ENCODE results near the gene SBF2.
A peak's percentile ranks its signal among the peaks of the same experiment; 100 is the strongest.

Gene SBF2

DNA sequence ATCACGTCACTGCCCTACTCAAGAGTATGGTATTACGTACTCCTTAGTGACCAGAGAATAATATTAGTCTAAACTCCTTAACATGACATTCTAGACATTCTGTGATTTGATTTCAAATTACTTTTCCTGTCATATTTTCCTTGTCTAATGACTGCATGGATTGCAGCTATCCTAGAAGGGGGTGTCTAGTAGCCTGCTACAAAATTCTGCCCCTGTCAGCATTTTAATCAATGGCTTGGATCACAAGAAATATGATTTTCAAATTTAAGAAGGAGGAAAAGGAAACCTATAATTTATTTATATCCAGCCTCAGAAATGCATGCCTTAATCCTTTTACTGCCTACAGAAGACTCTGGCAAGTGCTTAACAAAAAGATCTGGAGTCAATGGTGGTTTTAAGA is 413.4 kb downstream of the SBF2 start:
- FAIRE-seq = no peak

DNA sequence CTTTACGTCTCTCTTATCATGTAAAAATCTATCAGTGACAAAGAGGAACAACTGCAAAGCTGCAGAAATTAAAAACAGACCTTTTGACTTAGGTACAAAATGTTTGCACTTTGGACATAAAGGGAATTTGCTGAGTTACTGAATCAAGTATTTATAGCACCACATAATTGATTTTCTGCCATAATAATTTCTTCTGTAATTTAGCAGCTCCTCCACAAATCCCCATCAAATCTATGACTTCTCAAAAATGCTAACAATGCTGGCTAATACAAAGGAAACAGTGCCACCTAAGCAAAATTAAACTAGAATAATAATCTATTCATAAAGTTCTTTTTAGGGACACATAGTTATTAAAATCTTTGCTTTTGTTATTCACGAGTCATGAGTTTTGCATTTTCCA is 415.1 kb downstream of the SBF2 start:
- FAIRE-seq = peak; percentile 17

DNA sequence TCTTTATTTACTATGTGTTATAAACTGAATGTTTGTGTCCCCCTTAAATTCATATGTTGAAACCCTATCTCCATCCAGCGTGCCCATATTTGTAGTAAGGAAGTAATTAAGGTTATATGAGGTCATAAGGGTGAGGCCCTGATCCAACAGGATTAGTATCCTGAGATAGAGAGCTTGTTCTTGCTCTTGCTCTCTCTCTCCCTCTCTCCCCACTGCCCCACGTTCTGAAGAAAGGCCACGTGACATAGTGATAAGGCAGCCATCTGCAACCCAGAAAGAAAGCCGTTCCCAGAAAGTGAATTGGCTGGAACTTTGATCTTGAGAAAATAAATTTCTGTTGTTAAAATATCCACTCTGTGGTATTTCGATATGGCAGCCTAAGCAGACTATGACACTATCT is 417.7 kb downstream of the SBF2 start:
- no peak for FAIRE-seq

DNA sequence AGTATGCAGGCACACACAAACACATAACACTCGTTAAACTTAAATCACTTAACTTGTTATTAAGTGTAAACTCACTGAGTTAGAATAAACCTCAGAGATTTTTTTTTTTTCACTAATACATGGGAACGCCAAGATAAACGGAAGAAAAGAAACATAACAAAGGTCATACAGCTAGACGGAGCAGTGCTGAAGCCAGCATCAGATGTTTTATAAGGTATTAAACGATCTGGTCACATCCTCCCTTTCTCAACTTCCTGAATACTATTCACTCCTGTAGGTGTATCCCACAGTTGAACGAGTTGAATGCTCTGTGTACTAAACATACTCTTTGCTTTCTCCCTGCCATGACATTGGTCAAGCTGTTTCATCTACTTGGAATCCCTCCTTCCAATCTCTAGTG is 418.2 kb downstream of the SBF2 start:
- no peak for FAIRE-seq

DNA sequence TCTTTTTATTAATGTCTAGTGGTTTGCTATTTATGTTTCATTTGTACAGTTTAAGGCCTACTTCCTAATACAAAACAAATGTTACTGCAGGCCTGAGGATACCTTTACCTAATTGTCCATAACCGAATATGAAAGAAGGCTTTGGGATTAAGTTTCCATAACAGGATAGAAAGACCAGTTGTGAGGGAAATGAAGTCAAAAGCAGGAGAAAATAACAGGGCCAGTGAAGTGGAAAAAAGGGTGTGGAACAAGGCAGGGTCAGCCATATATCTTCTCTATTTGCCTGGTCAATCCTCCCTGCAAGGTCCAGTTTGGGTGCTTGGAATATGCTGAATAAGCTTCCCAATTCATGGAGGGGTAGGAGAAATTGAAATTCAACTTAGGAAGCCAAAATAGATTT is 418.6 kb downstream of the SBF2 start:
- FAIRE-seq = no peak

DNA sequence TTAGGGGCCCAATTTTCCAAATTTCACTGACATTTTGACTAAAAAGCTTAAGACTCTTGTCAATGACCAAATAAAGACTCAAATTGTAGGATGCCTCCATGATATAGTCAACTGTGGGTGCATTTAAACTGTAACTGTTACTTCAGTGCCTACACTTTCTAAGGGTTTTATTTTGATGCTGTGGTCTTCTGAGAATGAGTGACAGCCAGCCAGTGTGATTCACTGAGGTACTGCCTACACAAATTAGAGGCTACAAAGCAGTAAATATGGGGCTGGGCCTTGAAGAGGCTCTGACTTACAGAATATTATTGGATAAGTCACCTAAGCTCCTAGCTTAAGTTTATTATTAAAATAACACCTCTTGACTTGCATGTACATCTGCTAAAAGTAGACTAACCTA is 419.6 kb downstream of the SBF2 start:
- FAIRE-seq = no peak

DNA sequence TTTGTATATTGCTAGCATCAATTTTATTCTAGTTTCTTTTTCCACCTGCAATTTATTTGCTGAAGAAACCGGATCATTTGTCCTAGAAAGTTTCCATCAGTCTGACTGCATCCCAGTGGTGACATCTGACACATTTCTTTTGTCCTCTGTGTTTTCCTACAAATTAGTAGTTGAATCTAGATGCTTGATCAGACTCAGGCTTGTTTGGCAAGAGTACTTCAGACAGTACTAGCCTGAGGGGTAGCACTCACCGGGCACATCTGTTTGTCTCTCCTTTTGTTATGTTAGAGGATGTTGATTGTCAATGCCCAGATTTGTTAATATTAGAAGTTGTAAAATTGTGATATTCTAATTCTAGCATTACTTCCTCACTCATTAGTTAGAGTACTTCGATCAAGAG is 425.4 kb downstream of the SBF2 start:
- no peak for FAIRE-seq

DNA sequence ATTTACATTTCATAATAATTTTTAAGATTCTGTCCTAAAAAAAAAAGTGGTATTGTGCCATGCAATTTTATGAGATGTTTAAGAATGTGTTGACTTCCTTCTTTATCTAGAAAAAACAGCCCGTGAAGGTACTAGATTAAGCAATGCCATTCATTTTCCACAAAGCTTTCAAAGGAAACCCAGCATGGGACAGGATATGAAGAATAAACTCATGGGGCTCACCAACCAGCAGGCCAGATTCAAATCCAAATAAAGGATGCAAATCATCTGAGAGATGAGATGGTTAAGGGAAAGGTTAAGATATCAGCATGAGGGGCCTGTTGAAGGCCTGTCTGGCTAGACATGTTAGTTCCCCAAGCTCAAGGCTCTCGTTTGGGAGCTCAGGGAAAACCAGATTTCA is 431.0 kb downstream of the SBF2 start:
- FAIRE-seq = peak; percentile 99

DNA sequence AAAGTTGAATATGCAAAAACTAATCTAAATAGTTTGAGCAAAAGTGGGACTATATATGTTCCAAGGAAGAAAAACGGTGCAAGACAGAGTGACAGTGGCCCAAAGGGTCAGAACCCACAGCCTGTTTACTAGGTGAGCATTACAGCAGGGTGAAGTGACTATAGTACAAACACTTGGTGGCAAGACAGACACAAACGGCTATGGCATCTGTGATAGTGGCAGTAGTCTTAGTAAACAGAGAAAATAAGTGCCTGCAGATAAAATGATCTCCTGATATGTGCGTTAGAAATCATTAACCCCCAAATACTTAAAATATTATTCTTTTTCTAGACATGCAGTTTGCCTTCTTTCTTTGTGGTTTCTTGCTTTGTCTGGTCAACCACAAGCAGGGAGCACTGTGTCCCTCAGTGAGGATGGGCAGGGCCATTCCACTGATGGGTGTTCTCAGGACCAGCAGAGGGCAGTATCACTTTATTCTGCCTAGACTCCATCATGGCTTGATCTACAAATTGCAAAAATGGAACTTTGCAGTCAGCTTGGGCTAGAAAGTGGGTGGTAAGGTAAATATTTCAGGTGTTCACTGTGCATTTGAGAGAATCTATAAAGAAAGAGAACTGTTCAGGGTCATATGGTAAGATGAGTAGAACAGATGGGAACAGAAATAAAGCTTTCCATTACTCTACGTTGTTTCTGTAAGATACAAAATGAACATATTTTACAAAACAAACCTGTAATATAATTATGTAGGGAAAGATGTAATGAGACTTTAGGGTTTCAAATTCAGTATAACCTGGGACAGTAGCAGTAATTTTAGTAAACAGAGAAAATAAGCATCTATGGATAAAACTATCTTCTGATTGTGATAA is 431.9 kb downstream of the SBF2 start:
- no peak for FAIRE-seq

DNA sequence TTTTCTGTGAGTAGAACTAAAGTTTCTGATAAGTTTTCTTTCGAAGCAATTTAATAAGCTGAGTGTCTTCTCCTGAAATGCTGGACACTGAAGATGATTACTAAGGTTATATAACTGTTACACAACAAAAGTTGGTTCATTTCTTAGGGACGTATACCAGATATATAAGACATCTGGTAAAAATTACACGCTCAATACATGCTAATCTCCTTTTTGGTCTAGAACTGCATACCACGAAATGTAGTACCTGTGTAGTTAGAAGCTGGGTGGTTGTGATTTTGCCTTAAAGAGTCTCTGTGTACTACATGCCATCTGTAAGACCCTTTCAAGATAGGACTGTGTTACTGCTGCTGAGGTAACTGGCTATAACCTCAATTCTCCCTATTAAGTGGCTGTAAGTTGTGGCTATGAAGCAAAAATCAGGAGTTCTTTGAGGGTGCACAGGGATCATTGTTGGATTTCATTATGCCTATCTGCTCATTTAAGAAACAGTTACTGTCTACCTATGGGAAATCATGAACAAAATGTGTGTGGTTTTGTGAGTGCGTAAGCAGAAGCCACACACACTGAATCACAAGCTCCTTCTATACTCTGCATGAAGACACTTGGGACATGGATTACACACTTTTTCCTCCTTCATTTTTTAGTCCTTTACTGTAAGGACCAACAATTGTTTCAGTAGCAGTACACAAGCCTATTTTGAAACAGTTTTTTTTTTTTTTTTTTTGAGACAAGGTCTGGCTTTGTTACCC is 434.3 kb downstream of the SBF2 start:
- FAIRE-seq = no peak

DNA sequence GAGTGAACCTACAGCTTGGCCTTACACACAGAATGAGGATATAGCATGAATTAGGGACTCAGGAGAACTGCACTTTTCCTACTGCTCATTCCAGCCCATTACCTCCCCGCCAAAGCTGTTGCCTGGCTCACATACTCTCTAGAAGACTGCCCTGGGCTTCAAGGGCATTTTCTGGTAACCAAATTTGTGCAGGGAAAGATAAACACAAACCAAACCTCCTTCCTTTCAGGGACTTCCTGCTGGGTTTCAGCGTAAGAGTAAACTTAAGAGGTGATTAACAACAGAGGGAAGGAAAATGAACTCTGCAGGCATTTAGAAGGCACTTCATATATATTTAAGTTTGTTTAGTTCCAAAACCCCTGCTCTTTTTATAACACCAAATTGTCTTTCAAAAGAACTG is 435.2 kb downstream of the SBF2 start:
- FAIRE-seq = peak; percentile 99

DNA sequence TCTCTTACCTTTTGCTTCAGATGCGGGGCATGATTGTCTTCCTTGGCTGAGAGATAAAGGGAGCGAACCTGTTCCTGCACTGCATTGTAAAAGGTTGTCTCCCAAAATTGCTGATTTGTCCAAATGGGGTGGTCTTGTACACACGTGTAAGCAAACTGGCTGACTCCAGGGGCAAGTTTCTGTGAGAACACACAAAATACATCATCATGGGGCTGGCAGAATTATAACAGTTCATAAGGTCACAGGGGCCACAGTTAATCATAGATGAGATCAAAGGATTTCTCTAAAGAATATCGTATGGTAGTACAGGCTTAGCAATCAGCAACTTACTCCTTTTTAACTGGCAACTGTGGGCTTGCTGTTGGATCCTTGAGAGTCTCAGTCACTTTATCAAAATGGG is 435.8 kb downstream of the SBF2 start:
- FAIRE-seq = no peak

DNA sequence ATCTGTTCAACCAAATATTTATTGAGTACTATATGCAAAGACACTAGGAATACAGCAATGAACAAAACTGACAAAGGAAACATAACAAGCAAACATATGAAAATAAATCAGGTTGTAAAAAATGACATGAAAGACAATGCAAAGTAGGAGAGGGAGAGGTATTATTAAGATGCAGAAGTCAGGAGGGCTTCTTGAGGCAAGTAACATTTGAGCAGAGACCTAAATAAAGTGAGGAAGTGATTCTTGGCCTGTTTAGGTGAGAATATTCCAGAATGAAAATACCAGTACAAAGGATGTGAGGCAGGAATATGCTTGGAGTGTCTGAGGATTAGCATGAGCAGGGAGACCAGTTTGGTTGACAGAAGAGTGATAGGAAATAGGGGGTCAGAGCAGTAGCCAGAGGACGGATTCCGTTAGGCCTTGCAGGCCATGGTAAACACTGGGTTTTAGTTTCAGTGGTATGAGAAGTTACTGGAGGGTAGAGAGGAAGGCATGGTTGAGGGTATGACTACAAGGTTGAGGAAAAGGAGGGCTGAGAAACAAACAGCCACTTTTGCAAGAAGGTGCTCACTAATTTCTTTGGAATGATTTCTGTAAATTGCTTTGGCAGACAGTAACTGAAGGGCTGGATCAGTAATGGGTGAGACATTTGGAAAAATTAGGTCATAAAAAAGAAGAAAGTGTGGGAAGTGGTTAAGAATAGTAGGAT is 438.3 kb downstream of the SBF2 start:
- no peak for FAIRE-seq

DNA sequence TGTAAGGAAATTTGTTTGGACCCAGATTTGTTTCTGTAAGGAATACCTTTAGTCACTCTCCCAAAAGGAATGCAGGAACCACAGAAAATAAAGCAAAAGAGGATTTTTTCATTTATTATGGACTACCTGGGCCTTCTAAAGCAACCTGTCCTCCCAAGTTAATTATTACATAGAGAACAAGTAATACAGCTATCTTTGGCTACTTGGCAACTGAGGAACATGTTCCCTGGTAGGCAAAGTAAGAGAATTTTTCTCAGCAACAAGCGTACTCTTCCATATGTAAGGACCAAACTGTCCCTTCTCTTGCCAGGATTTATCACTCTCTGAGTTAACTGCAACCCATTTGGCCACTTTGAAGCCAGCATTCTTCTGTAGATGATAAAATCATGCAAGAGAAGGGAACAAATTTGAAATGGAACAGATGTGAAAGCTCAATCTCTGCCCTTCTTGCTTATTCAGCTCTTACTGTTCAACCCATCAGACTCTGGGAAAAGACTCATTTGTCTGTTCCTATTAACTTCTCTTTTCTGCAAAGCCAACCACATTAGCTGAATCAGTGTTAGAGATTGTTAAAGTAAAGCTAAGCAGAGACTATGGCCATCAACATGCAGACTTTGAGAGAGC is 440.0 kb downstream of the SBF2 start:
- FAIRE-seq = peak; percentile 34

DNA sequence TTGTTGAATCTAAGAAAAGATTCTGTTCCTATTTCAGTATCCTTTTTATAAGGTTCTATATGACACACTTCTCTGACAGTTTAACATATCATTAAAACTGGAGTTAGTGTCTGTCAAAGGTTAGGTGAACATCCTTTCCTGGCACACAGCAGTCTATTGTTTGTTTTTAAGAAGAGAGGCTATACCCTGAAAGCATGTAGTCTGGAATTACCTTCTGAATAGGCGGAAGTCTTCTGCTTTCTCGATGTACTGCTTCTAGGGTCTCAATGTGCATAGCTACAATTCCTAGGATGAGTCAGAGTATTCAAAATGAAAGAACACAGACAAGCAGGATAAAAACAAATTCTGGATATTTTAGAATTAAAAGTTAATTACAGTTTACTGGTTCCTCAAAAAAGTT is 441.6 kb downstream of the SBF2 start:
- FAIRE-seq = no peak

DNA sequence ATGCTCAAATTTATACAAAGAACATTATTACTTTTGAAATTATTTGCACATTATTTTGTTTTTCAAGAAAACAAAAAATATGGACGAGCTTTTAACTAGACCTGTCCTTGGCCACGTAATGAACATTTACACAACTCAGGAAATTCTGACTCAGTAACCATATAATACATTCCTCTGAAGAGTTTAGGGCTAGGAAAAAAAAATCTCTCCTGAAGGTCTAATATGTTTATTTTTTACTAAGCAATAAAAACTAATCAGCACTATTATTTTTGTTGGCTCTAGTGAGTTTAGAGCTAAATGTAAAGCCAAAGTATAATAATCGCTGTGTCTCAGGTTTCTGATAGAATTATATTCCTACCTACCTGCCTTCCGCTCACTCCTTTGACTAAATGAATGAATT is 442.7 kb downstream of the SBF2 start:
- FAIRE-seq = peak; percentile 64

DNA sequence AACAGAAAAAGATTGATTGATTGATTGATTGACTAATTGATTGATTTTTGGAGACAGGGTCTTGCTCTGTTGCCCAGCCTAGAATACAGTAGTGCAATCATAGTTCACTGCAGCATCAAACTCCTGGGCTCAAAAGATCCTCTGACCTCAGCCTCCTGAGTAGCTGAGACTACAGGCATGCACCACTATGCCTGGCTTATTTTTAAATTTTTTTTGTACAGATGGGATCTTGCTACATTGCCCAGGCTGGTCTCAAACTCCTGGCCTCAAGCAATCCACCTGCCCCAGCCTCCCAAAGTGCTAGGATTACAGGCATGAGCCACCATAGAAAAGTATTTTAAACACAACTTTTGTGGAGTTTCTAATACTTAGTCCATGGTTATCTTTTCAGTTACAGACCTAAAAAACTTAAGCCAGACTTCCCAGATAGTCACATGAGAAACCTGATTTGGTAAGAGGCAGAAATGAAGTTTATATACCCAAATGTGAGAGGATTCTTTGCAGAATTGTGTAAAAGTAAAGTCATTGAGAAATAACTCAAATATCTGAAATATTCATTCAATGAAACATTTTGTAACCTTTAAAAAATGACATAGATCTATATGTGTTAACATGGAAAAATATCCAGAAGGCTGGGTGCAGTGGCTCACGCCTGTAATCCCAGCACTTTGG is 443.7 kb downstream of the SBF2 start:
- peak; percentile 25 for FAIRE-seq

DNA sequence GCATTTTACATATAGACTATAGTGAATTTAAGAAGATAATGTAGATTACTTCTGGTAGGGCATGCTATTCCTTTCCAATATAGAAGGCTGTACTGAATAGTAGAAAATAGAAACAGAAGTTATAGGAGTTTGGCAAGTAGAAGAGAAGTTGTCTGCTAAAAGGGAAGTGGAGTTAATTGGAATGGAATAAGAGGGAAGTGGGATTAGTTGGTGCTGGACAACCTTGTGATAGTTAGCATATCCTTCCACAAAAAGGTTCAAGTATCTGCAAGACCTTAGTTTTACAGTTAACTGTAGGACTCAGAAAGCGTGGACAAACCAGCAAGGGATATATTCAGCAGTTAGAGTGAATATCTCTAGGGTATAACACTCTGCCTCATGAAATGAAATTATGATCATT is 444.6 kb downstream of the SBF2 start:
- FAIRE-seq = no peak

DNA sequence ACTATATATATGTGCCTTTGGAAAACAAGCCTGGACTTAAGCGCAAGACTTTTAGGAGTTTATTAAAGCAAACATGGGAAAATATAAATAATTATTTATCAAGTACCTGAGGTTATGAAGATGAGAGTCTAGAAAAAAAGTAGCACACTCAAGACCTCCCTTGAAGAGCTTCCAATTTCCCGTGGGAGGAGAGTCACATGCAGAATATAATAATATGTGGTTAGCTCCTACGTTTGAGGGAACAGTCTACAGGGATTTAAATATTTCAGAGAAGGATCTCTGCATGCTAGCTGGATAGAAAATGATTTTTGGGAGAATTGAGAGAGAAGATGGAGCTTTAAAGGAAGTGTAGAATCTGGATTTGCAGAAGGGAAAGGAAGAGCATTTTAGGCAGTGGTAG is 446.4 kb downstream of the SBF2 start:
- no peak for FAIRE-seq

DNA sequence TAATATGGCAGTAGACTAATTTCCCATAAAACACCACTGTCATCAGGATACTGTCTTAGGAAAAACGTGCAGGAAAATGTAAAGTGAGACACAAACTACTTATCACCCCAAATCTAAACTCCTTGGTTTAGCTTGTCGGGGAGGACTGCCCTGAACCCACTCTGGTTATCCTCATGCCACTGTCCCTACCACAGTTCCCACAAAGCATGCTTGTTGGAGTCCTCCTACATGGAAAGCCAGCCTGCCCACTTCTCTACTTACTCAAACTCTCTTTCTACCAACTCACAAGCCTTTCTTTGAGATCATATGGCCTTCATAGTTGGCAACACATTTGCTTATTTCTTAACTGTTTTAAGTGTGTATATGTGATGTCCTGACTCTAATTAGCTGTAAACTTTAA is 451.1 kb downstream of the SBF2 start:
- FAIRE-seq = no peak

DNA sequence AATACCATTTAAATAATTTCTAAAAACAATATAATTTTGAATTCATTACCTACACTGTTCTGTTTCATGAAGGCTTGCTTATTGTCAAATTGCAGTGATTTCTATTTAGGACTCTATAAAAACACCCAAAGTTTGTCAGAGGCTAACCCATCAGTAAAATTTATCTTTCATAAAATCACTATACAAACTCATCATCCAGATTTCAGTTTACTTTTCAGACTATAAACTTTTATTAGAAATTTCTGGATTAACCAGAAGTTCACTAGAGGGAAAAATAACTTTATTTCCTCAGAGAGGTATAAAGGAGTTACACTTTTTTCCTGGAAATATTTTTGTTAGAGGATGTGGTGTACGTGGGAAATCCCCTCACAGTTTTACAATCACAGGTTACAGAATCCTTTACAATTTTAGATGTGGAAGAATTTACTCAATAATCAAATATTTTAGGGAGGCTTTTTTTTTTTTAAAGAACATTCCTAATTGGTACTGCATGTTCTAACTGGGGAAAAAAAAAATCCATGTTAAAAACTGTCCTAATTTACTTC is 453.5 kb downstream of the SBF2 start:
- FAIRE-seq = no peak

DNA sequence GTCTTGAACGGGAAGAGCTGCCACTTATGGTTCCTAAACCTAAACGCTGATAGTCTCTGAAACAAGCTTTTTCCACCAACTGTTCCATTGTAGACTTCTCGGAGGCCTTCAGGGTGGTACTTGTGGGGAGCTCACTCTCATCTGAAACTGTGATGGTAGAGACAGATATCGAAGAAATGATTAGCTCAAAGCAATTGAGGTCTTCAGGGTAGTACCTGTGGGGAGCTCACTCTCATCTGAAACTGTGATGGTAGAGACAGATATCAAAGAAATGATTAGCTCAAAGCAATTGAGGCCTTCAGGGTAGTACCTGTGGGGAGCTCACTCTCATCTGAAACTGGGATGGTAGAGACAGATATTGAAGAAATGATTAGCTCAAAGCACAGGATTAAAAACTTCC is 454.5 kb downstream of the SBF2 start:
- no peak for FAIRE-seq

Data from G401.6 (cell line).